ENCODE results near the gene MED27.

- TF ChIP-seq EZH2 (IDR thresholded peaks at IDR 0.05; ENCODE audit: insufficient read depth, poor library complexity, severe bottlenecking) (no peak), EZH2phosphoT487 (IDR thresholded peaks at IDR 0.05; ENCODE audit: insufficient read depth, low read depth) (no peak)
Measured at GRCh38 chr9:131992906-131993657, 86.6 kb downstream of the MED27 start.
